Muscle layer of duodenum (tissue), 2 donors: ENCODE data around the gene SEMA4D.

Experiments used
- H3K27ac ChIP-seq: one replicate; pipeline ENCODE4 v1.7.0; 2013; ENCODE audit warnings: mild to moderate bottlenecking, low read length
- H3K27me3 ChIP-seq: one replicate; pipeline ENCODE4 v1.7.0; 2013; ENCODE audit warnings: low read depth, mild to moderate bottlenecking, control low read depth, low read length
- H3K36me3 ChIP-seq, 2 donors: one replicate each; pipeline ENCODE4 v1.7.0; 2013; ENCODE audit warnings: low read length in 2 of 2, control low read depth in 1 of 2, mild to moderate bottlenecking in 1 of 2; ENCODE audit not compliant: insufficient read depth in 2 of 2, control insufficient read depth in 1 of 2
- H3K4me1 ChIP-seq, 2 donors: one replicate each; pipeline ENCODE4 v1.7.0; 2013; ENCODE audit warnings: low read length in 2 of 2, mild to moderate bottlenecking in 2 of 2, control low read depth in 1 of 2, moderate library complexity in 1 of 2; ENCODE audit not compliant: insufficient read depth in 2 of 2, control insufficient read depth in 1 of 2
- H3K4me3 ChIP-seq, 2 donors: one replicate each; pipeline ENCODE4 v1.7.0; 2013; ENCODE audit warnings: low read length in 2 of 2, low read depth in 1 of 2, mild to moderate bottlenecking in 1 of 2
- H3K9me3 ChIP-seq, 2 donors: one replicate each; pipeline ENCODE4 v1.7.0; 2013; ENCODE audit warnings: low read length in 2 of 2, control low read depth in 1 of 2, mild to moderate bottlenecking in 1 of 2; ENCODE audit not compliant: control insufficient read depth in 1 of 2
- donor health status: healthy.

Gene SEMA4D

DNA sequence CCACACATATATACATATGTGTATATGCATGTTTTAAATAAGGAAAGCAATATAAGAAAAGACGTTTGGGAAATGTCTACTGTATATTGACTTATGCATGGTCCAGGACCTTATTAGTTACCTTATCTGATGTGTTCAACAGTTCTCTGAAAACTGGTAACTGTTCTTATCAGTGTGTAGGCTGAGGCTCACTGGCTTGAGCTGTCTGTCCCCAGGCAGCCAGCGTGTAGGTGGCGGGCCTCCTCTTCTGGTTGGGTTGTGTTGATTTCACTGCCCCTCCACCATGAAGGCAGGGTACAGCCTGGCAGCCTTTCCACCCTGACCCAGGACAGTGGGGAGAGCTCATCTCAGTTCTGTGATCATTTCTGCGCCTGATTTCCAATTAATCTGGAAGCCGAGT lies 38.7 kb upstream of the SEMA4D start:
- Histone ChIP-seq H3K27ac (no peak overlapping the region), H3K4me3 (no peak overlapping the region), H3K36me3 (no peaks in the 10 kb centered on the region), H3K4me1 (peaks cover 0 to 7% of the 10 kb centered on the region in 2 donors), H3K27me3 (no peaks in the 10 kb centered on the region), H3K9me3 (no peaks in the 10 kb centered on the region)

GRCh38 chr9:89536145-89536574 lies 38.2 kb upstream of the SEMA4D start:
- H3K4me3 ChIP-seq, result no peak overlapping the region

DNA sequence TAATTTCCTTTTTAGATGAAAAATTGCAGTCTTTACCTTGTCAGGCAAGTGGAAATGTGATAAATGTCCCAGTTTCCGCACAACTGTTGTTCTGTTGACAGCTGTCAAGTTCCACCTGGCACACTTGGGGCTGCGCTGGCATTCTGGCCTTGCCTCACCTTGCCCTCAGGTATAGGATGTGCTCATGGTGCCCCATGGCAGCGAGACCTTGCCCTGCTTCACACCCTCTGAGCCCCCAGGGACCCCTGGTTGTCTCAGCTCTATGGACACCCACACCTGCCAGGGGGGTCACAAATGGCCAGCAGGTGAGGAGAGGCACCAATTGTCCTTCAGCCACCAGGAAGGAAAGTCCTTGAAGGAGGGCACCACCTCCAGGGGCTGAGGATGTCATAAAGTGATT lies 37.5 kb upstream of the SEMA4D start:
- Histone ChIP-seq H3K36me3 (no peaks in the 10 kb centered on the region), H3K27me3 (no peaks in the 10 kb centered on the region), H3K4me3 (no peak overlapping the region), H3K9me3 (no peaks in the 10 kb centered on the region), H3K27ac (no peak overlapping the region), H3K4me1 (peaks cover 0 to 7% of the 10 kb centered on the region in 2 donors)

More at GRCh38 chr9:89536145-89536574, 38.2 kb upstream of the SEMA4D start:
- Histone ChIP-seq H3K36me3 (no peaks in the 10 kb centered on the region), H3K27me3 (no peaks in the 10 kb centered on the region), H3K4me1 (peaks cover 0 to 7% of the 10 kb centered on the region in 2 donors), H3K27ac (no peak overlapping the region), H3K9me3 (no peaks in the 10 kb centered on the region)

DNA sequence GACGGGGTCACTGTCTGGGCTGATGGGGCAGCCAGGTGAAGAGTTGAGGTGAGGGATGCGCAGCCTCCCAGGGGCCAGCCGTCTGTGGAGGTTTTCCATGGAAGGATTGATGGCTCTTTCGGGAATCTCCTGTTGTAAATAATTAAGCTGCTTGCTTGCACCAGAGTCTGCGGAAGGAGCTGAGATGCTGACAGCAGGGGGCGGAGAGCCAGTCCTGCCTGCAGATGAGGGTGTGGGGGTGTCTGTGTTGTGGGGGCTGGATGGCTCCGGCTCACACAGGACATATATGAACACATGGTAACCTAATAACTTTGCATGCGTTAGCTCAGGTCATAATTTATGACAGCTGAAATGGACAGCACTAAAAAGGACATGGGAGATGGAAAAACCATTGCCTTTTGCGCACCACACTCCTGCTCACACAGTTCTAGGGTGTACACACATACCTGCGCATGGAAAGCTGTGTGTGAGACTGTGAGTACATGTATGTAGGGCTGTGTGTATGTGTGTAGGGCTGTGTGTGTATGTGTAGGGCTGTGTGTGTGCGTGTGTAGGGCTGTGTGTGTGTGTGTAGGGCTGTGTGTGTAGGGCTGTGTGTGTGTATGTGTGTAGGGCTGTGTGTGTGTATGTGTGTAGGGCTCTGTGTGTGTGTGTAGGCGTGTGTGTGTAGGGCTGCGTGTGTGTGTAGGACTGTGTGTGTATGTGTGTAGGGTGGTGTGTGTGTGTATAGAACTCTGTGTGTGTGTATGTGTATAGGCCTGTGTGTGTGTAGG lies 36.8 kb upstream of the SEMA4D start:
- H3K27ac ChIP-seq, result no peak overlapping the region
- H3K4me1 ChIP-seq, result peaks cover 0 to 7% of the 10 kb centered on the region in 2 donors
- H3K36me3 ChIP-seq, result no peaks in the 10 kb centered on the region
- H3K4me3 ChIP-seq, result no peak overlapping the region
- no peaks in the 10 kb centered on the region for H3K27me3 ChIP-seq
- no peaks in the 10 kb centered on the region for H3K9me3 ChIP-seq

GRCh38 chr9:89533411-89534095 lies 35.6 kb upstream of the SEMA4D start:
- Histone ChIP-seq H3K9me3 (no peaks in the 10 kb centered on the region), H3K4me1 (peaks cover 0 to 7% of the 10 kb centered on the region in 2 donors), H3K27ac (no peak overlapping the region), H3K27me3 (no peaks in the 10 kb centered on the region), H3K4me3 (no peak overlapping the region), H3K36me3 (no peaks in the 10 kb centered on the region)

DNA sequence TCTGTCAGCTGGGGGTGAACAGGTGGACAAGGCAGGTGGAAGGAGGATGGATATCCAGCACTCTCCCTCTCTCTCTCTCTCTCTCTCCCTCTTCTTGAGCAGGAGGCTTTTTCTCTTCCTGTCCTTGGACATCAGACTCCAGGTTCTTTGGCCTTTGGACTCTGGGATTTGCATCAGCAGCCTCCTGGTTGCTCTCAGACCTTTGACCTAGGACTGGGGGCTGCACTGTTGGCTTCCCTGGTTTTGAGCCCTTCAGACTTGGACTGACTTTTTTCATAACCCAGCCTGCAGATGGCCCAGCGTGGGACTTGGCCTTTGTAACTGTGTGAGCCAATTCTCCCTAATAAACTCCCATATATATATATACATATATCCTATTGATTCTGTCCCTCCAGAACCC lies 35.0 kb upstream of the SEMA4D start:
- Histone ChIP-seq H3K27me3 (no peaks in the 10 kb centered on the region), H3K4me1 (peaks cover 0 to 7% of the 10 kb centered on the region in 2 donors), H3K9me3 (no peaks in the 10 kb centered on the region), H3K36me3 (no peaks in the 10 kb centered on the region), H3K4me3 (no peak overlapping the region), H3K27ac (no peak overlapping the region)

DNA sequence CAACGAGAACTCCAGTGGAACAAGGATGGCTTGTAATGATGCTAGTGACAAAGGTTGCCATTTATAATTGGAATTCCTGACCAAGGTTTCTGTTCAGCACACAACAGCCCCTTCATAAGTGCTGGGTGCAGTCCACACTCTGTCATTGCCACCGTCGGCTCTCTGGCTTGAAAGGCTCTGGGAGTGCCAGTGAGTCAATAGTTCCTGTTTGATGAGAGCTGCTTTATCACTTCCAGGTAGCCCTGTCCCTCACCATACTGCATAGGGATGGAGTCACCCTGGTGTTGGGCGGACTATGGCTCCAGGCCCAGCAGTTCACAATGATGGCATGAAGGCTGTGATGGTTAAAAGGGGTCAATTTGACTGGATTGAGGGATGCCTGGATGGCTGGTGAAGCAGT lies 34.6 kb upstream of the SEMA4D start:
- Histone ChIP-seq H3K4me3 (no peak overlapping the region), H3K27ac (no peak overlapping the region), H3K9me3 (no peaks in the 10 kb centered on the region), H3K36me3 (no peaks in the 10 kb centered on the region), H3K4me1 (peaks cover 0 to 7% of the 10 kb centered on the region in 2 donors), H3K27me3 (no peaks in the 10 kb centered on the region)

GRCh38 chr9:89531766-89532165 lies 33.9 kb upstream of the SEMA4D start:
- H3K27ac ChIP-seq, result no peak overlapping the region
- peaks cover 0 to 7% of the 10 kb centered on the region in 2 donors for H3K4me1 ChIP-seq

DNA sequence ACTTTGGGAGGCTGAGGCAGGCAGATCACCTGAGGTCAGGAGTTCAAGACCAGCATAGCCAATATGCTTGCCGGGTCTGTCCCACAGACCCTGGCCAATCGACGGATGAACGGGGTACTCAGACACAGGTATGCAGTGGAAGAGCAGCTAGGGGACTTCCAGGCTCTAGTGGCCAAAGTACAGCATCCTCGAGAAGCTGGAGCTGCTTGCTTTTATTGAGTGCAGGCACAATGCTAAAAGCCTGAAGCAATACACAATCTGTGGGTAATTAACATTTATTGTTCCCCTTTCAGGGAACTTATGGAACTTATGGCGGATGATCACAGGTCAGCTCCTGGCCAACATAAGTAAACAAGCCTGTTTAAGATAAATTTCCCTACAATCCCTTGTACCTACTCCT lies 32.8 kb upstream of the SEMA4D start:
- Histone ChIP-seq H3K36me3 (no peaks in the 10 kb centered on the region), H3K4me1 (peaks cover 0 to 7% of the 10 kb centered on the region in 2 donors), H3K27ac (no peak overlapping the region), H3K9me3 (no peaks in the 10 kb centered on the region), H3K27me3 (no peaks in the 10 kb centered on the region), H3K4me3 (no peak overlapping the region)

More at GRCh38 chr9:89531766-89532165, 33.9 kb upstream of the SEMA4D start:
- no peaks in the 10 kb centered on the region for H3K27me3 ChIP-seq
- H3K36me3 ChIP-seq, result no peaks in the 10 kb centered on the region
- H3K9me3 ChIP-seq, result no peaks in the 10 kb centered on the region
- H3K4me3 ChIP-seq, result no peak overlapping the region

GRCh38 chr9:89529243-89530035 lies 31.5 kb upstream of the SEMA4D start:
- peaks cover 0 to 7% of the 10 kb centered on the region in 2 donors for H3K4me1 ChIP-seq
- no peaks in the 10 kb centered on the region for H3K27me3 ChIP-seq
- no peak overlapping the region for H3K27ac ChIP-seq
- H3K36me3 ChIP-seq, result no peaks in the 10 kb centered on the region
- H3K9me3 ChIP-seq, result no peaks in the 10 kb centered on the region
- H3K4me3 ChIP-seq, result no peak overlapping the region

- no peaks in the 10 kb centered on the region for H3K27me3 ChIP-seq
- peaks cover 0 to 7% of the 10 kb centered on the region in 2 donors for H3K4me1 ChIP-seq
- H3K9me3 ChIP-seq, result no peaks in the 10 kb centered on the region
- no peaks in the 10 kb centered on the region for H3K36me3 ChIP-seq
- no peak overlapping the region for H3K27ac ChIP-seq
- no peak overlapping the region for H3K4me3 ChIP-seq
These were observed 30.6 kb upstream of the SEMA4D start for GRCh38 chr9:89528540-89528939.
